Body of pancreas (tissue), 4 donors: ENCODE measurements around the gene CCBE1.

Source experiments
- POLR2A ChIP-seq, 3 donors: fragments of 450-650 bp; IDR thresholded peaks; one replicate each; pipeline ENCODE4 v1.6.1; 2016; ENCODE audit warnings: antibody characterized with exemption in 3 of 3, mild to moderate bottlenecking in 2 of 3
- TF ChIP-seq, protein P1 (sequence below), 7 experiments: fragments of 450-650 bp in 4 of 7; fragments of 200-600 bp in 3 of 7; sonication (generic) in 3 of 7; IDR thresholded peaks; one replicate each; pipeline ENCODE4 v1.5.1; 2016 to 2019; ENCODE audit warnings: antibody characterized with exemption in 7 of 7

DNA sequence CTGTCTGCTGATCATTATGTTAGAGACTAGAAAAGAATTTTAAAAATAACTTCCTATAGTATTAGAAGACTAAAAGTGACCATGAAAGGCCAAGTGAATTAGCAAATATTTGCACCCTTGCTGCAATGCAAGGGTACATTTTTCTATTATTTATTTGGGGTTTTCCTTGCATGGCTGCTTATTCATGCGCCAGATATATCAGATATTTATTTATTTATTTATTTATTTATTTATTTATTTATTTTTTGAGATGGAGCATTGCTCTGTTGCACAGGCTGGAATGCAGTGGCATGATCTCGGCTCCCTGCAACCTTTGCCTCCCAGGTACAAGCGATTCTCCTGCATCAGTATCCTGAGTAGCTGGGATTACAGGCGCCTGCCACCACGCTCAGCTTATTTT lies 211.8 kb downstream of the CCBE1 start:
- TF ChIP-seq, protein P1, sequence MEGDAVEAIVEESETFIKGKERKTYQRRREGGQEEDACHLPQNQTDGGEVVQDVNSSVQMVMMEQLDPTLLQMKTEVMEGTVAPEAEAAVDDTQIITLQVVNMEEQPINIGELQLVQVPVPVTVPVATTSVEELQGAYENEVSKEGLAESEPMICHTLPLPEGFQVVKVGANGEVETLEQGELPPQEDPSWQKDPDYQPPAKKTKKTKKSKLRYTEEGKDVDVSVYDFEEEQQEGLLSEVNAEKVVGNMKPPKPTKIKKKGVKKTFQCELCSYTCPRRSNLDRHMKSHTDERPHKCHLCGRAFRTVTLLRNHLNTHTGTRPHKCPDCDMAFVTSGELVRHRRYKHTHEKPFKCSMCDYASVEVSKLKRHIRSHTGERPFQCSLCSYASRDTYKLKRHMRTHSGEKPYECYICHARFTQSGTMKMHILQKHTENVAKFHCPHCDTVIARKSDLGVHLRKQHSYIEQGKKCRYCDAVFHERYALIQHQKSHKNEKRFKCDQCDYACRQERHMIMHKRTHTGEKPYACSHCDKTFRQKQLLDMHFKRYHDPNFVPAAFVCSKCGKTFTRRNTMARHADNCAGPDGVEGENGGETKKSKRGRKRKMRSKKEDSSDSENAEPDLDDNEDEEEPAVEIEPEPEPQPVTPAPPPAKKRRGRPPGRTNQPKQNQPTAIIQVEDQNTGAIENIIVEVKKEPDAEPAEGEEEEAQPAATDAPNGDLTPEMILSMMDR (IDR thresholded peaks at IDR 0.05) = no peak
- no peak for TF ChIP-seq POLR2A (IDR thresholded peaks at IDR 0.05)
